ENCODE results near the gene JSRP1. TPM values are rescaled to one million over a fixed set of nuclear protein-coding genes. Genes with fewer than 3 reads are reported as not detected.
"Not testable (repeated sequence)": the region's sequence is repeated elsewhere in the genome, so short reads cannot be mapped to it uniquely, and the experiment has no call there.

JSRP1 gene
- polyA plus RNA-seq, 1 of the 3 experiments (the other 2 are of a cell fraction), result 0.76 TPM

DNA sequence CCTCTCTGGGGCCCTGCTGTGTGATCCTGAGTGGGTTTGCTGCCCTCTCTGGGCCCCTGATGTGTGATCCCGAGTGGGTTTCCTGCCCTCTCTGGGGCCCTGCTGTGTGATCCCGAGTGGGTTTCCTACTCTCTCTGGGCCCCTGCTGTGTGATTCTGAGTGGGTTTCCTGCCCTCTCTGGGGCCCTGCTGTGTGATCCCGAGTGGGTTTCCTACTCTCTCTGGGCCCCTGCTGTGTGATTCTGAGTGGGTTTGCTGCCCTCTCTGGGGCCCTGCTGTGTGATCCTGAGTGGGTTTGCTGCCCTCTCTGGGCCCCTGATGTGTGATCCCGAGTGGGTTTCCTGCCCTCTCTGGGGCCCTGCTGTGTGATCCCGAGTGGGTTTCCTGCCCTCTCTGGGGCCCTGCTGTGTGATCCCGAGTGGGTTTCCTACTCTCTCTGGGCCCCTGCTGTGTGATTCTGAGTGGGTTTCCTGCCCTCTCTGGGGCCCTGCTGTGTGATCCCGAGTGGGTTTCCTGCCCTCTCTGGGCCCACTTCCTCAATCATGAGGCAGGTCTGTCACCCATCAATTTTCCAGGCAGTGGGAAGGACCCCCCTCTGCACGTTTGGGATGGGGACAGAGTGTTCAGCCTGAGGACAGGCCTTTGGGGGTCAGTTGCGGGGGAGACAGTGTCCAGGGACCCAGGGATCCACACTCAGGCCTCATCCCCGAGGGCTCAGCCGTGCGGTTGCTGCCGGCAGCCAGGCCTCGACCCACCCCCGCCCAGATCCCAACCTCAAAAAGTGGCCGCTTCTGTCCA is 25.2 kb upstream of the JSRP1 start:
- H3K9ac ChIP-seq; H3F3A ChIP-seq (replicated peaks; ENCODE audit: insufficient read depth); H4K20me1 ChIP-seq (ENCODE audit: insufficient read depth); DNase-seq; H3K9me2 ChIP-seq; H2AFZ ChIP-seq (ENCODE audit: low read depth); H3K27me3 ChIP-seq (ENCODE audit: insufficient read depth); H3K79me2 ChIP-seq (ENCODE audit: insufficient read depth); H3K4me1 ChIP-seq (ENCODE audit: control insufficient read depth in 1 of 2, insufficient read depth in 2 of 2, low read depth in 1 of 2, low read length in 1 of 2); H3K4me3 ChIP-seq (ENCODE audit: low read depth in 2 of 2, low read length in 1 of 2); H3K9me3 ChIP-seq; H3K27ac ChIP-seq (ENCODE audit: low read depth in 2 of 2, low read length in 1 of 2); H3K36me3 ChIP-seq (replicated peaks in 1 of 2; ENCODE audit: control insufficient read depth in 1 of 2, insufficient read depth in 2 of 2, low read length in 1 of 2): not testable (repeated sequence)
- ChIA-PET CTCF (interaction anchor here (1.0 to 2.7 kb wide), 2 partner anchors 8 to 35 kb away, joined by 4 to 20 read pairs; no protein-coding TSS in a partner anchor), POLR2A (interaction anchor here (0.6 kb wide), 1 partner anchor 10 kb away, joined by 3 read pairs; no protein-coding TSS in a partner anchor)
- H3K4me2 ChIP-seq, result peak overlapping the region; percentile 47; the same call in 1 of the 2 replicates
- 38% methylated on average over 3 of the region's 16 CpGs for WGBS (ENCODE audit: low lambda C conversion rate)

GRCh38 chr19:2280633-2281264 is 24.5 kb upstream of the JSRP1 start:
- ChIA-PET POLR2A (interaction anchor here (0.8 kb wide), 1 partner anchor 127 kb away, joined by 4 read pairs; no protein-coding TSS in a partner anchor), CTCF (interaction anchor here (11.9 kb wide), 1 partner anchor 32 kb away, joined by 284 read pairs; the partner anchor contains the start of gene LINGO3)
- Histone ChIP-seq H3K27me3 (ENCODE audit: insufficient read depth) (no peaks in the 10 kb centered on the region), H3K27ac (ENCODE audit: low read depth in 2 of 2, low read length in 1 of 2) (no peak overlapping the region), H3K9ac (no peak overlapping the region), H3K4me1 (ENCODE audit: control insufficient read depth in 1 of 2, insufficient read depth in 2 of 2, low read depth in 1 of 2, low read length in 1 of 2) (peaks cover 0 to 8% of the 10 kb centered on the region in 2 experiments; a peak in 1 of 4 replicates), H3F3A (replicated peaks; ENCODE audit: insufficient read depth) (peaks cover 3% of the 10 kb centered on the region), H2AFZ (ENCODE audit: low read depth) (no peak overlapping the region), H3K9me3 (no peaks in the 10 kb centered on the region), H3K4me3 (ENCODE audit: low read depth in 2 of 2, low read length in 1 of 2) (no peak overlapping the region), H3K79me2 (ENCODE audit: insufficient read depth) (peaks cover 4% of the 10 kb centered on the region; the same call in 1 of the 2 replicates), H3K4me2 (no peak overlapping the region), H3K36me3 (replicated peaks in 1 of 2; ENCODE audit: control insufficient read depth in 1 of 2, insufficient read depth in 2 of 2, low read length in 1 of 2) (no peaks in the 10 kb centered on the region), H3K9me2 (no peaks in the 10 kb centered on the region), H4K20me1 (ENCODE audit: insufficient read depth) (no peaks in the 10 kb centered on the region)
- DNase-seq, result no peak
- no peak for TF ChIP-seq POLR2AphosphoS5 (IDR thresholded peaks at IDR 0.05; ENCODE audit: low read depth, low read length)
- TF ChIP-seq, protein P1, sequence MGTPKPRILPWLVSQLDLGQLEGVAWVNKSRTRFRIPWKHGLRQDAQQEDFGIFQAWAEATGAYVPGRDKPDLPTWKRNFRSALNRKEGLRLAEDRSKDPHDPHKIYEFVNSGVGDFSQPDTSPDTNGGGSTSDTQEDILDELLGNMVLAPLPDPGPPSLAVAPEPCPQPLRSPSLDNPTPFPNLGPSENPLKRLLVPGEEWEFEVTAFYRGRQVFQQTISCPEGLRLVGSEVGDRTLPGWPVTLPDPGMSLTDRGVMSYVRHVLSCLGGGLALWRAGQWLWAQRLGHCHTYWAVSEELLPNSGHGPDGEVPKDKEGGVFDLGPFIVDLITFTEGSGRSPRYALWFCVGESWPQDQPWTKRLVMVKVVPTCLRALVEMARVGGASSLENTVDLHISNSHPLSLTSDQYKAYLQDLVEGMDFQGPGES (IDR thresholded peaks at IDR 0.05; ENCODE audit: low read depth, low read length), result no peak
- no peak for TF ChIP-seq RCOR1 (IDR thresholded peaks at IDR 0.05; ENCODE audit: low read length)
- TF ChIP-seq USF2 (IDR thresholded peaks at IDR 0.05; ENCODE audit: borderline replicate concordance, low read depth, low read length), result no peak
- TF ChIP-seq CHD2 (IDR thresholded peaks at IDR 0.05; ENCODE audit: low read length, partially characterized antibody), result no peak
- TF ChIP-seq RAD21 (IDR thresholded peaks at IDR 0.05; ENCODE audit: low read length), result no peak
- no peak for TF ChIP-seq TAF1 (IDR thresholded peaks at IDR 0.05; ENCODE audit: borderline replicate concordance, low read depth, low read length)
- no peak for TF ChIP-seq MEF2A (IDR thresholded peaks at IDR 0.05; ENCODE audit: borderline replicate concordance, low read depth)
- TF ChIP-seq SIN3A (IDR thresholded peaks at IDR 0.05; ENCODE audit: borderline replicate concordance, low read depth, low read length), result no peak
- no peak for TF ChIP-seq ELF1 (IDR thresholded peaks at IDR 0.05)
- TF ChIP-seq, protein P2, sequence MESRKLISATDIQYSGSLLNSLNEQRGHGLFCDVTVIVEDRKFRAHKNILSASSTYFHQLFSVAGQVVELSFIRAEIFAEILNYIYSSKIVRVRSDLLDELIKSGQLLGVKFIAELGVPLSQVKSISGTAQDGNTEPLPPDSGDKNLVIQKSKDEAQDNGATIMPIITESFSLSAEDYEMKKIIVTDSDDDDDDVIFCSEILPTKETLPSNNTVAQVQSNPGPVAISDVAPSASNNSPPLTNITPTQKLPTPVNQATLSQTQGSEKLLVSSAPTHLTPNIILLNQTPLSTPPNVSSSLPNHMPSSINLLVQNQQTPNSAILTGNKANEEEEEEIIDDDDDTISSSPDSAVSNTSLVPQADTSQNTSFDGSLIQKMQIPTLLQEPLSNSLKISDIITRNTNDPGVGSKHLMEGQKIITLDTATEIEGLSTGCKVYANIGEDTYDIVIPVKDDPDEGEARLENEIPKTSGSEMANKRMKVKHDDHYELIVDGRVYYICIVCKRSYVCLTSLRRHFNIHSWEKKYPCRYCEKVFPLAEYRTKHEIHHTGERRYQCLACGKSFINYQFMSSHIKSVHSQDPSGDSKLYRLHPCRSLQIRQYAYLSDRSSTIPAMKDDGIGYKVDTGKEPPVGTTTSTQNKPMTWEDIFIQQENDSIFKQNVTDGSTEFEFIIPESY (IDR thresholded peaks at IDR 0.05; ENCODE audit: borderline replicate concordance, low read depth), result no peak
- 89% methylated on average over 24 of the region's 26 CpGs for WGBS (ENCODE audit: low lambda C conversion rate)
